GM12865 (cell line): ENCODE results near the gene NECAB3.

Source experiments
- DNase-seq: peaks from one replicate; pipeline ENCODE4 v3.0.0; 2010; ENCODE audit warnings: low read depth
- H3K4me3 ChIP-seq: 2 replicates; pipeline ENCODE4 v1.5.1; 2011; ENCODE audit warnings: mild to moderate bottlenecking, low read depth, low read length, control low read depth
- CTCF ChIP-seq: IDR thresholded peaks from 2 replicates; pipeline ENCODE4 v1.5.1; 2011; ENCODE audit warnings: low read length, control low read depth, low read depth, inconsistent platforms; ENCODE audit not compliant: insufficient read depth; ENCODE audit errors: missing control alignments

NECAB3 gene

GRCh38 chr20:33674294-33675135 lies at the start of gene NECAB3:
TSS of gene NECAB3 (minus strand) at chr20:33674428. CDS start at chr20:33674352, 76 bp downstream.
- TF ChIP-seq CTCF = no peak
- H3K4me3 ChIP-seq = peak within 1 kb of the TSS; percentile 66
- DNase-seq = peak; percentile 72

- no peak for TF ChIP-seq CTCF
- H3K4me3 ChIP-seq = no peak overlapping the region
- no peak for DNase-seq
Observed at GRCh38 chr20:33721391-33722140, 47.3 kb upstream of the NECAB3 start.

- no peak for TF ChIP-seq CTCF
- peak; percentile 98 for DNase-seq
- H3K4me3 ChIP-seq = peak within 1 kb of the TSS; percentile 82
Observed at GRCh38 chr20:33719989-33720709, 45.9 kb upstream of the NECAB3 start, which contains the start of gene PXMP4. TSS of gene PXMP4 (minus strand) at chr20:33720310. CDS start at chr20:33720207, 103 bp downstream.

DNA sequence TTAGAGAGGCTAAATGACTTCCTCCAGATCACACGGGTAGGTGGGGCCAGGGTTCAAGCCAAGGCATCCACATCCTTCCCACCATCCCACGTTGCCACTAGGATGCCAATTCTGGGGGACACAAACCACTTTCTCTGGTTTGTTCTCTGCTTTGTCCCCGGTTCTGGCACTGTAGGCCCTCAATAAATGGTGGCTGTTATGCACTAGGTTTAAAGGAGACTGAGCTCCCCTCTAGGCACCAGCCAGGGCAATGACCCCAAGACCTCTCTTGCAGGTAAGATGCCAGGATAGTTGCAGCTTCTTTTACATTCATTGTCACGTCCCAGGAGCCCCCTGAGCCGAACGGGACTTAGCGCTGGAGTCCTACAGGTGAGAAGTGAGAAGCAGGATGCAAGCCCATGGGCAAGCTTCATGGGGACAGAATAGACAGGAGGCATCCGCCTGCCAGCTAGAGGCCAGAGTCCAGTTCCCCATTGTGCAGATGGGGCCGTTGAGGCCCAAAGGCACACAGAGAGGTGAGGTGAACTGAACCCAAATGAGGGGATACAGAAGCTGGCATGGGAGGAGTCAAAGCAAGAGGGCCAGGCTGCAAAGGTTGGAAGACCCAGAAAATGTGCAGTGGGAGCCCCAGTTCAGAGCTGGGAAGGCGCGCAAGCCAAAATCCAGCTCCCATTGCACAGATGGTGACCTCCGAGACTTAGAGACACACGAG lies 45.2 kb upstream of the NECAB3 start:
- DNase-seq = no peak
- TF ChIP-seq CTCF = no peak
- peak overlapping the region; percentile 82 for H3K4me3 ChIP-seq

- no peak for TF ChIP-seq CTCF
- no peak overlapping the region for H3K4me3 ChIP-seq
- DNase-seq = no peak
Observed at GRCh38 chr20:33716498-33716897, 42.3 kb upstream of the NECAB3 start.

DNA sequence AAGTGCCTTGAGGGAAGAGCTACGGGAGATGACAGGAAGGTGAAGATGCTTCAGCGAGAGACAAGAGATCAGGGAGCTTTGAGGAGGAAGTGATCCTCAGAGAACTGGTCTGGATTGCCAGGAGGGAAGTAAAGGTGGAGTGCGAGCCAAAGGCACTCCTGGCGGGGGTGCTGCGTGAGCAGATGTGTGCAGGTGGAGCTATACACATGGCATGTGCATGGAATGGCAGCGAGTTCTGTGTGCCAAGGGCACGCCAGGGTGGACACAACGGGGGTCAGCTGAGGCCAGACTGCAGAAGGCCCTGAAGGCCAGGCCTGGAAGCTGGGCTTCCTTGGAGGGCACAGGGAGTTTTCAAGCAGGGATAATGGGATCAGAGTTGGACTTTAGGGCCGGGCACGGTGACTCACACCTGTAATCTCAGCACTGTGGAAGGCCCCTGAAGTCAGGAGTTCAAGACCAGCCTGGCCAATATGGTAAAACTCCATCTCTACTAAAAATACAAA lies 39.7 kb upstream of the NECAB3 start:
- no peak overlapping the region for H3K4me3 ChIP-seq
- DNase-seq = no peak
- TF ChIP-seq CTCF = no peak
